ENCODE results near the gene ETV4.

Gene ETV4

GRCh38 chr17:43558805-43559160 is 12.6 kb upstream of the ETV4 start:
- Histone ChIP-seq H3K4me3 (ENCODE audit: insufficient read depth, low read depth, low read length) (no peak overlapping the region), H3K27ac (ENCODE audit: insufficient read depth, low read depth, low read length, poor library complexity, severe bottlenecking) (no peak overlapping the region), H3K27me3 (ENCODE audit: control insufficient read depth, insufficient read depth, low read length, poor library complexity, severe bottlenecking) (peaks cover 5% of the 10 kb centered on the region), H3K4me1 (ENCODE audit: control insufficient read depth, insufficient read depth, low read length) (peaks cover 16% of the 10 kb centered on the region), H3K36me3 (ENCODE audit: control insufficient read depth, insufficient read depth, low read length) (no peaks in the 10 kb centered on the region), H3K9me3 (ENCODE audit: control insufficient read depth, low read length) (no peaks in the 10 kb centered on the region)
- 85 to 91% methylated on average over 5 of the region's 5 CpGs for WGBS, 2 experiments

- Histone ChIP-seq H3K27ac (ENCODE audit: insufficient read depth, low read depth, low read length, poor library complexity, severe bottlenecking) (no peak overlapping the region), H3K9me3 (ENCODE audit: control insufficient read depth, low read length) (no peaks in the 10 kb centered on the region), H3K4me3 (ENCODE audit: insufficient read depth, low read depth, low read length) (no peak overlapping the region), H3K4me1 (ENCODE audit: control insufficient read depth, insufficient read depth, low read length) (peaks cover 5% of the 10 kb centered on the region), H3K27me3 (ENCODE audit: control insufficient read depth, insufficient read depth, low read length, poor library complexity, severe bottlenecking) (no peaks in the 10 kb centered on the region), H3K36me3 (ENCODE audit: control insufficient read depth, insufficient read depth, low read length) (no peaks in the 10 kb centered on the region)
- WGBS, 2 experiments, result 84 to 88% methylated on average over 5 of the region's 5 CpGs
Observed at GRCh38 chr17:43556292-43556691, 10.2 kb upstream of the ETV4 start.

GRCh38 chr17:43554857-43555256 is 8.7 kb upstream of the ETV4 start:
- no peak overlapping the region for H3K4me3 ChIP-seq (ENCODE audit: insufficient read depth, low read depth, low read length)
- no peaks in the 10 kb centered on the region for H3K36me3 ChIP-seq (ENCODE audit: control insufficient read depth, insufficient read depth, low read length)
- no peak overlapping the region for H3K27ac ChIP-seq (ENCODE audit: insufficient read depth, low read depth, low read length, poor library complexity, severe bottlenecking)
- no peaks in the 10 kb centered on the region for H3K27me3 ChIP-seq (ENCODE audit: control insufficient read depth, insufficient read depth, low read length, poor library complexity, severe bottlenecking)
- H3K4me1 ChIP-seq (ENCODE audit: control insufficient read depth, insufficient read depth, low read length), result peaks cover 5% of the 10 kb centered on the region
- no peaks in the 10 kb centered on the region for H3K9me3 ChIP-seq (ENCODE audit: control insufficient read depth, low read length)
- WGBS, 2 experiments, result 14% methylated on average over 5 to 6 of the region's 6 CpGs

- peaks cover 5% of the 10 kb centered on the region for H3K4me1 ChIP-seq (ENCODE audit: control insufficient read depth, insufficient read depth, low read length)
- 11 to 19% methylated on average over 2 of the region's 2 CpGs for WGBS, 2 experiments
- peaks cover 5% of the 10 kb centered on the region for H3K27me3 ChIP-seq (ENCODE audit: control insufficient read depth, insufficient read depth, low read length, poor library complexity, severe bottlenecking)
- H3K4me3 ChIP-seq (ENCODE audit: insufficient read depth, low read depth, low read length), result no peak overlapping the region
- H3K36me3 ChIP-seq (ENCODE audit: control insufficient read depth, insufficient read depth, low read length), result no peaks in the 10 kb centered on the region
- H3K27ac ChIP-seq (ENCODE audit: insufficient read depth, low read depth, low read length, poor library complexity, severe bottlenecking), result no peak overlapping the region
- no peaks in the 10 kb centered on the region for H3K9me3 ChIP-seq (ENCODE audit: control insufficient read depth, low read length)
Observed at GRCh38 chr17:43553573-43553972, 7.4 kb upstream of the ETV4 start.

GRCh38 chr17:43552229-43552837 is 6.2 kb upstream of the ETV4 start:
- Histone ChIP-seq H3K4me1 (ENCODE audit: control insufficient read depth, insufficient read depth, low read length) (peaks cover 5% of the 10 kb centered on the region), H3K27me3 (ENCODE audit: control insufficient read depth, insufficient read depth, low read length, poor library complexity, severe bottlenecking) (peaks cover 17% of the 10 kb centered on the region)

GRCh38 chr17:43550754-43551153 is 4.6 kb upstream of the ETV4 start:
- Histone ChIP-seq H3K4me3 (ENCODE audit: insufficient read depth, low read depth, low read length) (no peak overlapping the region), H3K27me3 (ENCODE audit: control insufficient read depth, insufficient read depth, low read length, poor library complexity, severe bottlenecking) (peaks cover 33% of the 10 kb centered on the region), H3K4me1 (ENCODE audit: control insufficient read depth, insufficient read depth, low read length) (peaks cover 11% of the 10 kb centered on the region), H3K9me3 (ENCODE audit: control insufficient read depth, low read length) (no peaks in the 10 kb centered on the region), H3K36me3 (ENCODE audit: control insufficient read depth, insufficient read depth, low read length) (no peaks in the 10 kb centered on the region), H3K27ac (ENCODE audit: insufficient read depth, low read depth, low read length, poor library complexity, severe bottlenecking) (no peak overlapping the region)
- 93 to 95% methylated on average over 4 of the region's 4 CpGs for WGBS, 2 experiments

More at GRCh38 chr17:43552229-43552837, 6.2 kb upstream of the ETV4 start:
- WGBS, 2 experiments, result 83 to 88% methylated on average over 8 of the region's 8 CpGs
- no peaks in the 10 kb centered on the region for H3K36me3 ChIP-seq (ENCODE audit: control insufficient read depth, insufficient read depth, low read length)
- H3K9me3 ChIP-seq (ENCODE audit: control insufficient read depth, low read length), result no peaks in the 10 kb centered on the region
- no peak overlapping the region for H3K27ac ChIP-seq (ENCODE audit: insufficient read depth, low read depth, low read length, poor library complexity, severe bottlenecking)
- no peak overlapping the region for H3K4me3 ChIP-seq (ENCODE audit: insufficient read depth, low read depth, low read length)

GRCh38 chr17:43549496-43549895 is 3.4 kb upstream of the ETV4 start:
- 68 to 74% methylated on average over 5 of the region's 5 CpGs for WGBS, 2 experiments
- Histone ChIP-seq H3K27me3 (ENCODE audit: control insufficient read depth, insufficient read depth, low read length, poor library complexity, severe bottlenecking) (peaks cover 46% of the 10 kb centered on the region), H3K9me3 (ENCODE audit: control insufficient read depth, low read length) (no peaks in the 10 kb centered on the region), H3K36me3 (ENCODE audit: control insufficient read depth, insufficient read depth, low read length) (no peaks in the 10 kb centered on the region), H3K27ac (ENCODE audit: insufficient read depth, low read depth, low read length, poor library complexity, severe bottlenecking) (no peak overlapping the region), H3K4me1 (ENCODE audit: control insufficient read depth, insufficient read depth, low read length) (peaks cover 22% of the 10 kb centered on the region), H3K4me3 (ENCODE audit: insufficient read depth, low read depth, low read length) (no peak overlapping the region)

- H3K36me3 ChIP-seq (ENCODE audit: control insufficient read depth, insufficient read depth, low read length), result no peaks in the 10 kb centered on the region
- WGBS, 2 experiments, result 87 to 92% methylated on average over 3 of the region's 3 CpGs
- H3K4me3 ChIP-seq (ENCODE audit: insufficient read depth, low read depth, low read length), result no peak overlapping the region
- peaks cover 26% of the 10 kb centered on the region for H3K4me1 ChIP-seq (ENCODE audit: control insufficient read depth, insufficient read depth, low read length)
- H3K27me3 ChIP-seq (ENCODE audit: control insufficient read depth, insufficient read depth, low read length, poor library complexity, severe bottlenecking), result peaks cover 52% of the 10 kb centered on the region
- no peaks in the 10 kb centered on the region for H3K9me3 ChIP-seq (ENCODE audit: control insufficient read depth, low read length)
- H3K27ac ChIP-seq (ENCODE audit: insufficient read depth, low read depth, low read length, poor library complexity, severe bottlenecking), result no peak overlapping the region
Observed at GRCh38 chr17:43548689-43549379, 2.7 kb upstream of the ETV4 start.

GRCh38 chr17:43547659-43548256 is 1.6 kb upstream of the ETV4 start:
- no peak overlapping the region for H3K4me3 ChIP-seq (ENCODE audit: insufficient read depth, low read depth, low read length)
- H3K9me3 ChIP-seq (ENCODE audit: control insufficient read depth, low read length), result no peaks in the 10 kb centered on the region
- H3K27ac ChIP-seq (ENCODE audit: insufficient read depth, low read depth, low read length, poor library complexity, severe bottlenecking), result no peak overlapping the region
- H3K27me3 ChIP-seq (ENCODE audit: control insufficient read depth, insufficient read depth, low read length, poor library complexity, severe bottlenecking), result peaks cover 63% of the 10 kb centered on the region
- peaks cover 24% of the 10 kb centered on the region for H3K4me1 ChIP-seq (ENCODE audit: control insufficient read depth, insufficient read depth, low read length)
- no peaks in the 10 kb centered on the region for H3K36me3 ChIP-seq (ENCODE audit: control insufficient read depth, insufficient read depth, low read length)

GRCh38 chr17:43547189-43547550 is 1.0 kb upstream of the ETV4 start:
- peaks cover 69% of the 10 kb centered on the region for H3K27me3 ChIP-seq (ENCODE audit: control insufficient read depth, insufficient read depth, low read length, poor library complexity, severe bottlenecking)
- WGBS, 2 experiments, result 83 to 89% methylated on average over 2 of the region's 2 CpGs
- no peak overlapping the region for H3K27ac ChIP-seq (ENCODE audit: insufficient read depth, low read depth, low read length, poor library complexity, severe bottlenecking)
- H3K4me3 ChIP-seq (ENCODE audit: insufficient read depth, low read depth, low read length), result no peak overlapping the region
- peaks cover 30% of the 10 kb centered on the region for H3K4me1 ChIP-seq (ENCODE audit: control insufficient read depth, insufficient read depth, low read length)
- H3K9me3 ChIP-seq (ENCODE audit: control insufficient read depth, low read length), result no peaks in the 10 kb centered on the region
- H3K36me3 ChIP-seq (ENCODE audit: control insufficient read depth, insufficient read depth, low read length), result no peaks in the 10 kb centered on the region

Data from ectodermal cell (in vitro differentiated cells).